SK-N-SH treated with all-trans-retinoic acid at 6 μM for 48 hours (cell line): ENCODE results near the gene KLHL34.

Experiments
- ATAC-seq: fragments of 200-7000 bp; cut with Tn5 transposase; 3 replicates; pipeline ENCODE4 v1.9.1; 2020; ENCODE audit warnings: mild to moderate bottlenecking, moderate library complexity
- ARNTL ChIP-seq: fragments of 450-650 bp; formaldehyde crosslinking; IDR thresholded peaks from 2 replicates; pipeline ENCODE4 v1.5.0; 2020; ENCODE audit warnings: low read depth, mild to moderate bottlenecking, moderate library complexity, borderline replicate concordance
- BACH2 ChIP-seq: fragments of 250-450 bp; sonication (Bioruptor Pico); IDR thresholded peaks from 2 replicates; pipeline ENCODE4 v1.9.0; 2021; ENCODE audit warnings: mild to moderate bottlenecking, borderline replicate concordance
- CREB5 ChIP-seq: fragments of 250-450 bp; sonication (Bioruptor Pico); IDR thresholded peaks from 2 replicates; pipeline ENCODE4 v1.5.1; 2020; ENCODE audit warnings: low read depth, mild to moderate bottlenecking, moderate library complexity
- ESRRG ChIP-seq: fragments of 250-450 bp; sonication (Bioruptor Pico); IDR thresholded peaks from 2 replicates; pipeline ENCODE4 v1.6.1; 2021; ENCODE audit warnings: mild to moderate bottlenecking
- GLIS3 ChIP-seq: fragments of 250-450 bp; sonication (Bioruptor Pico); IDR thresholded peaks from 2 replicates; pipeline ENCODE4 v1.5.0; 2020; ENCODE audit warnings: mild to moderate bottlenecking, moderate library complexity
- ISL1 ChIP-seq: fragments of 250-450 bp; sonication (Bioruptor Pico); IDR thresholded peaks from 2 replicates; pipeline ENCODE4 v2.1.2; 2022; ENCODE audit warnings: mild to moderate bottlenecking, moderate library complexity
- POU6F1 ChIP-seq: fragments of 250-450 bp; sonication (Bioruptor Pico); IDR thresholded peaks from 2 replicates; pipeline ENCODE4 v1.8.0; 2021; ENCODE audit warnings: low read depth, mild to moderate bottlenecking, moderate library complexity, borderline replicate concordance
- PPARA ChIP-seq: fragments of 250-450 bp; sonication (Bioruptor Pico); IDR thresholded peaks from 2 replicates; pipeline ENCODE4 v1.5.0; 2020; ENCODE audit warnings: mild to moderate bottlenecking, borderline replicate concordance
- RARB ChIP-seq: fragments of 250-450 bp; sonication (Bioruptor Pico); IDR thresholded peaks from 2 replicates; pipeline ENCODE4 v1.8.0; 2021; ENCODE audit warnings: mild to moderate bottlenecking, moderate library complexity
- SNAI2 ChIP-seq: fragments of 250-450 bp; sonication (Bioruptor Pico); IDR thresholded peaks from 2 replicates; pipeline ENCODE4 v1.5.0; 2020; ENCODE audit warnings: mild to moderate bottlenecking, moderate library complexity
- TCF4 ChIP-seq: fragments of 250-450 bp; sonication (Bioruptor Pico); IDR thresholded peaks from 2 replicates; pipeline ENCODE4 v1.8.0; 2021; ENCODE audit warnings: mild to moderate bottlenecking, moderate library complexity, borderline replicate concordance
- TOX ChIP-seq: fragments of 250-450 bp; sonication (Bioruptor Pico); IDR thresholded peaks from 2 replicates; pipeline ENCODE4 v1.8.0; 2021; ENCODE audit warnings: mild to moderate bottlenecking, moderate library complexity, borderline replicate concordance
- TSHZ2 ChIP-seq: fragments of 250-450 bp; sonication (Bioruptor Pico); IDR thresholded peaks from 2 replicates; pipeline ENCODE4 v1.5.0; 2020; ENCODE audit warnings: mild to moderate bottlenecking, moderate library complexity
- ZC3H10 ChIP-seq: fragments of 250-450 bp; sonication (Bioruptor Pico); IDR thresholded peaks from 2 replicates; pipeline ENCODE4 v1.5.1; 2021; ENCODE audit warnings: mild to moderate bottlenecking, moderate library complexity
- ZFP3 ChIP-seq: fragments of 250-450 bp; sonication (Bioruptor Pico); IDR thresholded peaks from 2 replicates; pipeline ENCODE4 v1.5.0; 2020; ENCODE audit warnings: mild to moderate bottlenecking, moderate library complexity
- ZFP30 ChIP-seq: fragments of 450-650 bp; formaldehyde crosslinking; IDR thresholded peaks from 2 replicates; pipeline ENCODE4 v1.5.0; 2022; ENCODE audit warnings: mild to moderate bottlenecking, moderate library complexity
- ZNF70 ChIP-seq: fragments of 450-650 bp; formaldehyde crosslinking; IDR thresholded peaks from 2 replicates; pipeline ENCODE4 v1.5.0; 2020; ENCODE audit warnings: mild to moderate bottlenecking, moderate library complexity
- TF ChIP-seq, protein P1 (sequence below): fragments of 250-450 bp; sonication (Bioruptor Pico); IDR thresholded peaks from 2 replicates; pipeline ENCODE4 v1.5.1; 2021; ENCODE audit warnings: mild to moderate bottlenecking, moderate library complexity
- TF ChIP-seq, protein P2 (sequence below): fragments of 250-450 bp; sonication (Bioruptor Pico); IDR thresholded peaks from 2 replicates; pipeline ENCODE4 v1.8.0; 2020; ENCODE audit warnings: mild to moderate bottlenecking, moderate library complexity, borderline replicate concordance

The KLHL34 gene

DNA sequence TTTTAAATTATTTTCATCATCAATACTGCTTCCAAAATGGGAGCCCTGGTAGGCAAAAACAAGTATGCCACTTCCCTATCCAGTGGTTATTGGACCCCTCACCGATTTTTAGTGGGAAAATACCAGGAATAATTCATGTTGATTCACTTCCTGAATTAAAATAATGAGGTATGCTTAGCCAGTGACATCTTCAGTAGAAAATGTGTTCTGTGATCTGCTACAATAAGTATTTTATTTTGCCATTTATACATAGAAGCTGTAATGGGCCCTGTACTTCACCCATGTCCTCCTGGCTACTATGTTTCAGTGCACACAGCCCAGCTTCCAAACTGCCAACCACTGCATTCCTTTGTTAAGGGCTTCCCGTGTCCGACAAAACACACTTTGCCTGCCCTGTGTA lies 41.0 kb upstream of the KLHL34 start:
- no peak for ATAC-seq
- no peak for TF ChIP-seq ISL1 (CRISPR knock-in tag)
- no peak for TF ChIP-seq PPARA (CRISPR knock-in tag)
- TF ChIP-seq ZFP30 = no peak
- TF ChIP-seq SNAI2 = no peak
- TF ChIP-seq TSHZ2 (CRISPR knock-in tag) = no peak
- TF ChIP-seq, protein P1, sequence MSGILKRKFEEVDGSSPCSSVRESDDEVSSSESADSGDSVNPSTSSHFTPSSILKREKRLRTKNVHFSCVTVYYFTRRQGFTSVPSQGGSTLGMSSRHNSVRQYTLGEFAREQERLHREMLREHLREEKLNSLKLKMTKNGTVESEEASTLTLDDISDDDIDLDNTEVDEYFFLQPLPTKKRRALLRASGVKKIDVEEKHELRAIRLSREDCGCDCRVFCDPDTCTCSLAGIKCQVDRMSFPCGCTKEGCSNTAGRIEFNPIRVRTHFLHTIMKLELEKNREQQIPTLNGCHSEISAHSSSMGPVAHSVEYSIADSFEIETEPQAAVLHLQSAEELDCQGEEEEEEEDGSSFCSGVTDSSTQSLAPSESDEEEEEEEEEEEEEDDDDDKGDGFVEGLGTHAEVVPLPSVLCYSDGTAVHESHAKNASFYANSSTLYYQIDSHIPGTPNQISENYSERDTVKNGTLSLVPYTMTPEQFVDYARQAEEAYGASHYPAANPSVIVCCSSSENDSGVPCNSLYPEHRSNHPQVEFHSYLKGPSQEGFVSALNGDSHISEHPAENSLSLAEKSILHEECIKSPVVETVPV = no peak
- no peak for TF ChIP-seq POU6F1 (CRISPR knock-in tag)
- no peak for TF ChIP-seq ZC3H10
- TF ChIP-seq ARNTL = no peak
- TF ChIP-seq, protein P2, sequence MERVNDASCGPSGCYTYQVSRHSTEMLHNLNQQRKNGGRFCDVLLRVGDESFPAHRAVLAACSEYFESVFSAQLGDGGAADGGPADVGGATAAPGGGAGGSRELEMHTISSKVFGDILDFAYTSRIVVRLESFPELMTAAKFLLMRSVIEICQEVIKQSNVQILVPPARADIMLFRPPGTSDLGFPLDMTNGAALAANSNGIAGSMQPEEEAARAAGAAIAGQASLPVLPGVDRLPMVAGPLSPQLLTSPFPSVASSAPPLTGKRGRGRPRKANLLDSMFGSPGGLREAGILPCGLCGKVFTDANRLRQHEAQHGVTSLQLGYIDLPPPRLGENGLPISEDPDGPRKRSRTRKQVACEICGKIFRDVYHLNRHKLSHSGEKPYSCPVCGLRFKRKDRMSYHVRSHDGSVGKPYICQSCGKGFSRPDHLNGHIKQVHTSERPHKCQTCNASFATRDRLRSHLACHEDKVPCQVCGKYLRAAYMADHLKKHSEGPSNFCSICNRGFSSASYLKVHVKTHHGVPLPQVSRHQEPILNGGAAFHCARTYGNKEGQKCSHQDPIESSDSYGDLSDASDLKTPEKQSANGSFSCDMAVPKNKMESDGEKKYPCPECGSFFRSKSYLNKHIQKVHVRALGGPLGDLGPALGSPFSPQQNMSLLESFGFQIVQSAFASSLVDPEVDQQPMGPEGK = no peak
- no peak for TF ChIP-seq CREB5 (CRISPR knock-in tag)
- no peak for TF ChIP-seq RARB (CRISPR knock-in tag)
- no peak for TF ChIP-seq TCF4 (CRISPR knock-in tag)
- TF ChIP-seq BACH2 = no peak
- TF ChIP-seq ESRRG (CRISPR knock-in tag) = no peak
- TF ChIP-seq TOX (CRISPR knock-in tag) = no peak
- TF ChIP-seq ZFP3 (CRISPR knock-in tag) = no peak
- no peak for TF ChIP-seq GLIS3 (CRISPR knock-in tag)

DNA sequence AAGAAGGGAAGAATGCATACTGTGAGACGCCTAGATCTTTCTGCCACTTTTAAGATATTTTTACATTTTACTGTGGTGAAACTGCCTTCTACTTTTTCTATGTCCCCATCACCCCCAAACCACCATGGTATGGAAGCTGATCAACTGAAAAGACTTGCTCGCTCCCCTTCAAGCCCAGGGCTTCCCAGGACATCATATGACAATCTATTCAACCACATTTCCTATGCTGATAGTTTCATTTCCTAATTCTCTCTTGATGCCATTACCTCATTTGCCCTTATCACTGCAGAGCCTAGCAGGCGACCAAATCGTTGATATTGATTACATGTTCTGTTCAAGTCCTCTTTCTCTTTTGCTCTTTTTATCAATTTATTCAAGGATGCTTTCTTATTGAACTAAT lies 40.1 kb upstream of the KLHL34 start:
- ATAC-seq = no peak
- TF ChIP-seq TOX (CRISPR knock-in tag) = no peak
- no peak for TF ChIP-seq ISL1 (CRISPR knock-in tag)
- no peak for TF ChIP-seq ZNF70 (CRISPR knock-in tag)
- TF ChIP-seq ZFP30 = no peak
- TF ChIP-seq TSHZ2 (CRISPR knock-in tag) = no peak
- no peak for TF ChIP-seq TCF4 (CRISPR knock-in tag)
